Astrocyte (in vitro differentiated cells and primary cell): ENCODE data around the gene CYBA. TPM values are rescaled to one million over a fixed set of nuclear protein-coding genes. Genes with fewer than 3 reads are reported as not detected.

Experiments used
- DNase-seq: peaks from one replicate; pipeline ENCODE4 v3.0.0-alpha.2; 2010; ENCODE audit warnings: low read depth
- FAIRE-seq: peaks from 2 replicates; lab custom pipeline; 2011; peaks lifted over from hg19 to GRCh38; lab: Jason Lieb, UNC
- H2AFZ ChIP-seq: 2 replicates; pipeline ENCODE4 v1.6.0; 2012; ENCODE audit warnings: low read depth, low read length, inconsistent platforms
- H3K27ac ChIP-seq: 2 replicates; pipeline ENCODE4 v1.5.1; 2011; ENCODE audit warnings: low read depth, low read length, inconsistent platforms
- H3K27me3 ChIP-seq: 2 replicates; pipeline ENCODE4 v1.6.0; 2011; ENCODE audit warnings: low read length, inconsistent platforms; ENCODE audit not compliant: insufficient read depth
- H3K36me3 ChIP-seq: 2 replicates; pipeline ENCODE4 v1.5.1; 2011; ENCODE audit warnings: low read length, inconsistent platforms; ENCODE audit not compliant: insufficient read depth
- H3K4me1 ChIP-seq: 2 replicates; pipeline ENCODE4 v1.5.1; 2011; ENCODE audit warnings: low read length, inconsistent platforms; ENCODE audit not compliant: insufficient read depth
- H3K4me2 ChIP-seq: 2 replicates; pipeline ENCODE4 v1.6.0; 2012; ENCODE audit warnings: low read length, inconsistent platforms
- H3K4me3 ChIP-seq: 2 replicates; pipeline ENCODE4 v1.5.1; 2011; ENCODE audit warnings: low read depth, mild to moderate bottlenecking, low read length, inconsistent platforms; ENCODE audit not compliant: insufficient read depth
- H3K79me2 ChIP-seq: 2 replicates; pipeline ENCODE4 v1.6.0; 2012; ENCODE audit warnings: mild to moderate bottlenecking, low read length, inconsistent platforms; ENCODE audit not compliant: insufficient read depth
- H3K9ac ChIP-seq: 2 replicates; pipeline ENCODE4 v1.6.0; 2012; ENCODE audit warnings: mild to moderate bottlenecking, low read length, inconsistent platforms
- H3K9me3 ChIP-seq: 2 replicates; pipeline ENCODE4 v1.5.1; 2012; ENCODE audit warnings: low read depth, mild to moderate bottlenecking, low read length, inconsistent platforms; ENCODE audit not compliant: insufficient read depth
- H4K20me1 ChIP-seq: 2 replicates; pipeline ENCODE4 v1.6.0; 2012; ENCODE audit warnings: low read length, inconsistent platforms; ENCODE audit not compliant: insufficient read depth
- H3K27ac Mint-ChIP-seq: one replicate; pipeline ENCODE4 v1.8.0; 2021; ENCODE audit warnings: mild to moderate bottlenecking, mixed read lengths; ENCODE audit not compliant: unreplicated experiment
- H3K27me3 Mint-ChIP-seq: one replicate; pipeline ENCODE4 v1.8.0; 2021; ENCODE audit warnings: low read depth, mixed read lengths; ENCODE audit not compliant: unreplicated experiment
- H3K36me3 Mint-ChIP-seq: one replicate; pipeline ENCODE4 v1.8.0; 2021; ENCODE audit warnings: low read depth, mixed read lengths; ENCODE audit not compliant: unreplicated experiment
- H3K4me1 Mint-ChIP-seq: one replicate; pipeline ENCODE4 v1.8.0; 2021; ENCODE audit warnings: low read depth, mixed read lengths; ENCODE audit not compliant: unreplicated experiment
- H3K4me3 Mint-ChIP-seq: one replicate; pipeline ENCODE4 v1.8.0; 2021; ENCODE audit warnings: mild to moderate bottlenecking, moderate library complexity, mixed read lengths; ENCODE audit not compliant: unreplicated experiment
- H3K9me3 Mint-ChIP-seq: one replicate; pipeline ENCODE4 v1.8.0; 2021; ENCODE audit warnings: mild to moderate bottlenecking, mixed read lengths; ENCODE audit not compliant: unreplicated experiment
- CTCF ChIP-seq: IDR thresholded peaks from 2 replicates; pipeline ENCODE4 v1.5.1; 2011; ENCODE audit warnings: low read depth, mild to moderate bottlenecking, inconsistent platforms, low read length, moderate library complexity; ENCODE audit not compliant: insufficient read depth
- EZH2 ChIP-seq: IDR thresholded peaks from 2 replicates; pipeline ENCODE4 v1.6.1; 2012; ENCODE audit warnings: mild to moderate bottlenecking, low read length, inconsistent platforms; ENCODE audit not compliant: insufficient read depth
- total RNA-seq: library from RNA; stranded (reverse); gene quantifications from 2 replicates; pipeline ENCODE4 v1.2.1, GENCODE V29; 2021

The CYBA gene
- total RNA-seq, 1 donor from 2014 or later, result 236 TPM

- Histone ChIP-seq H3K4me2 (peak overlapping the region; percentile 52), H3K4me3 (no peak overlapping the region), H3K27ac (no peak overlapping the region), H3K27me3 (no peaks in the 10 kb centered on the region), H4K20me1 (peaks cover 49% of the 10 kb centered on the region), H3K9ac (no peak overlapping the region), H3K36me3 (no peaks in the 10 kb centered on the region), H3K79me2 (peaks cover 43% of the 10 kb centered on the region), H2AFZ (no peak overlapping the region), H3K4me1 (peaks cover 6% of the 10 kb centered on the region), H3K9me3 (no peaks in the 10 kb centered on the region)
- H3K4me1 Mint-ChIP-seq, result peaks cover 6% of the 10 kb centered on the region
- H3K9me3 Mint-ChIP-seq, result no peaks in the 10 kb centered on the region
- H3K27ac Mint-ChIP-seq, result no peak overlapping the region
- TF ChIP-seq CTCF (no peak), EZH2 (no peak)
- no peak for DNase-seq
- FAIRE-seq, result no peak
- peak overlapping the region; percentile 55 for H3K4me3 Mint-ChIP-seq
- no peaks in the 10 kb centered on the region for H3K27me3 Mint-ChIP-seq
- no peaks in the 10 kb centered on the region for H3K36me3 Mint-ChIP-seq
Observed at GRCh38 chr16:88661468-88661867, 10.6 kb upstream of the CYBA start.

- no peak for DNase-seq
Observed at GRCh38 chr16:88659160-88659559, 8.3 kb upstream of the CYBA start.

More at GRCh38 chr16:88659160-88659559, 8.3 kb upstream of the CYBA start:
- no peaks in the 10 kb centered on the region for H3K27me3 ChIP-seq
- Mint-ChIP-seq H3K9me3 (no peaks in the 10 kb centered on the region), H3K4me3 (no peak overlapping the region), H3K27me3 (no peaks in the 10 kb centered on the region), H3K36me3 (no peaks in the 10 kb centered on the region), H3K4me1 (peaks cover 6% of the 10 kb centered on the region), H3K27ac (no peak overlapping the region)
- H3K4me1 ChIP-seq, result peaks cover 6% of the 10 kb centered on the region
- peaks cover 39% of the 10 kb centered on the region for H3K79me2 ChIP-seq
- FAIRE-seq, result no peak
- H3K36me3 ChIP-seq, result no peaks in the 10 kb centered on the region
- H4K20me1 ChIP-seq, result peaks cover 54% of the 10 kb centered on the region
- H3K9me3 ChIP-seq, result no peaks in the 10 kb centered on the region
- H3K4me3 ChIP-seq, result no peak overlapping the region
- no peak overlapping the region for H3K27ac ChIP-seq
- no peak for TF ChIP-seq EZH2
- no peak for TF ChIP-seq CTCF
- H3K9ac ChIP-seq, result no peak overlapping the region
- H2AFZ ChIP-seq, result no peak overlapping the region
- no peak overlapping the region for H3K4me2 ChIP-seq
